Activated T-cell treated with anti-CD3 and anti-CD28 coated beads for 24 hours (primary cell): Measurements from ENCODE around the gene ROR2.
A peak's percentile ranks its signal among the peaks of the same experiment; 100 is the strongest.
"Not testable (repeated sequence)": the region's sequence is repeated elsewhere in the genome, so short reads cannot be mapped to it uniquely, and the experiment has no call there.

Experiments used
- DNase-seq: peaks from one replicate; pipeline ENCODE4 v3.0.0-alpha.2; 2020; ENCODE audit warnings: low read depth

The ROR2 gene

DNA sequence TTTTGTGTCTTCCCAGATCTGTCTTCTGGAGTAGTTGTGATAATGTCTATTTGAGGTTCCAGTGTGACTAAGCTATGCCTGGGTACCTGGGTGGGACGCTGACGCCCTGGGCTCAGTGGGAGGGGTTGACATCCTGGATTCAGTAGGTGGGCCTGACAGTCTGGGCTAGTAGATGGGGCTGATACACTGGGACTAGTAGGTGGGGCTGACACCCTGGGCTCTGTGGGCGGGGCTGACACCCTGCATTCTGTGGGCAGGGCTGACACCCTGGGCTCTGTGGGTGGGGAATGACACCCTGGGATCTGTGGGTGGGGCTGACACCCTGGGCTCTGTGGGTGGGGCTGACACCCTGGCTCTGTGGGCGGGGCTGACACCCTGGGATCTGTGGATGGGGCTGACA is 153.5 kb downstream of the ROR2 start:
- not testable (repeated sequence) for DNase-seq

DNA sequence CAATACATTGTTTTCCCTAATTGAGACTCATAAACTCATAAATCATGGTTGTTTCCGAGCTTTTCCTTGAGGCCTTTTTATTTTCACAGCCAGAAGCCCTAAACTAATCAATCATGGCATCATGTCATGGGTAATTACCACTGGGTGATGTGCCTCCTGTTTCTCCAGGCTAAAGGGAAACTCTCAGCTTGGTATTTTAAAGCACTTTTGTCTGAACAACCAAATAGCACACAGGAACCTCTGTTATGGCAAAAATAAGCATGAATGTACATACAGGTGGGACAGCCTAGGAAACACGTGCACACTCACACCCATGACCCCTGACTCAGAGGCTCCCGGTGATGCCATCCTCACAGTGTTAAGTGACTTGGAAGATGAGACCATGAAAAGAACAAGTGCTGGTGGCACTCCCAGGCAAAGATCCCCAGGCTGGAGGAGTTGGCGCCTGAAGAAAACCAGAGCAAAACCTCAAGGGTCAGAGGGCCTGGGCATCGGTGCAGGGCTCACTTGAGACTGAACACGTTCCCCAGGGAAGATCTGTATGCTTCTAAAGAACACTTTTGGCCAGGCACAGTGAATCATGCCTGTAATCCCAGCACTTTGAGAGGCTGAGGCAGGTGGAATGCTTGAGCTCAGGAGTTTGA is 154.3 kb downstream of the ROR2 start:
- no peak for DNase-seq

DNA sequence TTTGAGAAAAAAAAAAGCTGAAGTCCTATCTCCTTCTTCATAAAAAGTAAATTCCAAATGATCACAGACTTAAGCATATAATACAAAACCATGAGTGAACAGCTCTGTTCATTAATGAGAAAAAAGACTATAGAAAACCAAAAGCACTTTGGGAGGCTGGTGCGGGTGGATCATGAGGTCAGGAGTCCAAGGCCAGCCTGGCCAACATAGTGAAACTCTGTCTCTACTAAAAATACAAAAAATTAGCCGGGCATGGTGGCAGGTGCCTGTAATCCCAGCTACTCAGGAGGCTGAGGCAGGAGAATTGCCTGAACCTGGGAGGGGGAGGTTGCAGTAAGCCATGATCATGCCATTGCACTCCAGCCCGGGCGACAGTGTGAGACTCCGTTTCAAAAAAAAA is 156.7 kb downstream of the ROR2 start:
- DNase-seq = not testable (repeated sequence)

DNA sequence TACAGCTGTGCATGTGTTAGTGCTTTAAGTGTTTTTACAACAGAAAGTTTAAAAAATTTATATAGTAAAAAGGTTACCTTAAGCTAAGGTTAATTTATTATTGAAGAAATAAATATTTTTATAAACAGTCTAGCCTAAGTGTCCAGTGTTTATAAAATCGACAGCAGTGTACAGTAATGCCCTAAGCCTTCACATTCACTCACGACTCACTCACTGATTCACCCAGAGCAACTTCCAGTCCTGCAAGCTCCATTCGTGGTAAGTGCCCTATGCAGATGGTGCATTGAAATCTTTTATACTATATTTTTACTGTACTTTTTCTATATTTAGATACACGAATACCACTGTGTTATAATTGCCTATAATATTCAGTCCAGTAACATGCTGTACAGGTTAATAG is 159.1 kb downstream of the ROR2 start:
- DNase-seq = no peak

DNA sequence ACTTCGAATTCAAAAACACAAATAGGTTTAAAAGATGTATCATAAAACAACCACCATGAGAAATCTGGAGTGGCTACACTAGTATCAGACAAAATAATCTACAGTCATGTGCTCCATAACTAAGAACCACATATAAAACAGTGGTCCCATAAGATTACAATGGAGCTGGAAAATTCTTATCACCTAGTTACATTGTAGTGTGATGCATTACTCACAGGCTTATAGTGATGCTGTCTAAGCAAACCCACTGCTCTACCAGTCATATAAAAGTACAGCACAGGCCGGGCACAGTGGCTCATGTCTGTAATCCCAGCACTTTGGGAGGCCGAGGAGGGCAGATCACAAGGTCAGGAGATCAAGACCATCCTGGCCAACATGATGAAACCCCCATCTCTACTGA is 160.1 kb downstream of the ROR2 start:
- no peak for DNase-seq

DNA sequence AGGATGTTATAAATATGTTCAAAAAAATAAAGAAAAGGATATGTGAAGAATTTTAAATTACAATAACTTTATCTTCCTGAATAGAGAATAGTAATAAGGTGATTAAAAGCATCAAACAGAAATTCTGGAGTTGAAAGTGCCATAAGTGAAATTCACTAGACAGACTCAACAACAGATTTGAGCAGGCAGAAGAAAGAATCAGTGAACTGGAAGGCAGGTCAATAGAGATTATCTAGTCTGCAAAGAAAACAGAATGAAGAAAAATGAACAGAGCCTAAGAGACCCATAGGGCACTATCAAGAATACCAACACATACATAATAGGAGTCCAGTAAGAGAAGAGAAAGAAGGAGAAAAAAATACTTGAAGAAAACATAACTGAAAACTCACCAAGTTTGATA is 162.1 kb downstream of the ROR2 start:
- DNase-seq = no peak

DNA sequence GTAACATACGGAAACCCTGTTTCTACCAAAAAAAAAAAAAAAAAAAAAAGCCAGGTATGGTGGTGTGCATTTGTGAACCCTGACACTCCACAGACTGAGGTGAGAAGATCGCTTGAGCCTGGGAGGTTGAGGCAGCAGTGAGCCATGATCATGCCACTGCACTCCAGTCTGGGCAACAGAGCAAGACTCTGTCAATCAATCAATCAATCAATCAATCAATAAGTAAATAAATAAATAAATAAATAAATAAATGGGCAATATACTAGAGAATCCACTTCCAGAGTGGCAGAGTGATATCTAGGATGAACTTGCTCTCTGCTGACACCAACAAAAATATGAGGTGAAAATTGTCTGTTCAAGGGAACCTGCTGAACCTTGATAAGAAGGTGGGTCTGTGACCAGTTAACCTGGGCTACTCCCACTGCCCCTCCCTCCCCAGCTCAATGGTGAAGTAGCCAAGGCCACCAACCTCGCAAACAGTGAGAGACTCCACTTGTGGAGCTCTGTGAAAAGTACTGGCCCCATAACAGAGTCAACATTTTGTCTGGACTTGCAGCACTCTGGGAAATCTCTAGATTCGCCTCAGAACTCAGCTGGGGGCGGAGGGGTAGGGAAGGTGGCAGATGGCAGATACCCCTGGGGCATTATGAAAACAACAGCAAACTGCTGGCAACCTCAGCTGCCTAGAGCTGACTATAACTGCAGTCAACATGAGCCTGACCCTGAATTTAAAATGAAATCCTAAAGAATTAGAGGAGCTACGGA is 163.7 kb downstream of the ROR2 start:
- no peak for DNase-seq

DNA sequence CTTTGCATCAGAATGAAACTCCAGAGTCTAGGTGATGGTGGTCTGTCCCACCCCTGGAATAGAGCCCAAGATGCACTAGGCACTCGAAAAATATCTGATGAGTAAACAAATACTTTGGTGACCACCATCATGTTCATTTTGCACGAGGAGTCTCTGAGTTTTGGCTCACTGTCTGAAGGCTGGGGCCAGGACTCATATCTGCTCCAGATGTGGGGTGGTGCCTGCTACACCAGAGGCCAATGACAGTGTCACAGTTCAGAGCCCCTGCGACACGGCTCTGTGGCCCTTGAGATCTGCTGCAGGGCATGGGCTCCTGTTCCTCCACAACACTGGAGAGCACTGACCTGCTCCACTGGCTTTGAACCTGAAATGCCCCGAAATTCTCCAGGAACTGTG is 164.6 kb downstream of the ROR2 start:
- no peak for DNase-seq

DNA sequence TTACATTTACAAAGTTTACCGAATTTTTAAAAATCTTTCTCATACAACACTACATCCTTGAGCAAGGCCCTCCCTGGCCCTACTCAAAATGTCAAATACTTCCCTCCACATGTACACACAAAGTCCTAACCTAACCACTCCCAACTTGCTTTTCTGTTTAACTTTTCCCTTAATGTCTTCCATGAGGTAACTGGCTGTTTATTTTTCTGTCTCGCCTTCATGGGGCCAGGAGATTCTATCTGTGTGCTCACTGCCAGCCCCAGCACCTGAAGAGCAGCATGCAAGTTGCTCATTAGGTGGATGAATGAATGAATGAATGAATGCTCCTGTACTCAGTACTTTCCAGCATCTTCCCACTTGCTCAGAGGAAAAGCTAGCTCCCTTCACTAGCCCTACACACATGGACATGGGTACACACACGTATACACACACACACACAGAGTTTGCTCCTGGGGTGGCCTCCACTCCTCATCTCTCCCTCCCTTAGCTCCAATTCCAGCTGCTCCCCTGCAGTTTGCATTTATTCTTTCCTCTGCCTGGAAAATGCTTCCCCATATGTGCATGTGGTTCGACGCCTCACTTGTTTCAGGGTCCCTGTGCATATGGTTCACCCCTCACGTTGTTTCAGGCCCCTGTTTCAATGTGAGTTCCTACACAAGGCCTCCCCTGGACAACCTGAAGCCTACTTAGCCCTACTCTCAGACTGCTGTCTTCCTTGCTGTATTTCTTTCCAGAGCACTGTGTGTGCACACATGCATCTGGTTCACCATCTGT is 165.2 kb downstream of the ROR2 start:
- no peak for DNase-seq

DNA sequence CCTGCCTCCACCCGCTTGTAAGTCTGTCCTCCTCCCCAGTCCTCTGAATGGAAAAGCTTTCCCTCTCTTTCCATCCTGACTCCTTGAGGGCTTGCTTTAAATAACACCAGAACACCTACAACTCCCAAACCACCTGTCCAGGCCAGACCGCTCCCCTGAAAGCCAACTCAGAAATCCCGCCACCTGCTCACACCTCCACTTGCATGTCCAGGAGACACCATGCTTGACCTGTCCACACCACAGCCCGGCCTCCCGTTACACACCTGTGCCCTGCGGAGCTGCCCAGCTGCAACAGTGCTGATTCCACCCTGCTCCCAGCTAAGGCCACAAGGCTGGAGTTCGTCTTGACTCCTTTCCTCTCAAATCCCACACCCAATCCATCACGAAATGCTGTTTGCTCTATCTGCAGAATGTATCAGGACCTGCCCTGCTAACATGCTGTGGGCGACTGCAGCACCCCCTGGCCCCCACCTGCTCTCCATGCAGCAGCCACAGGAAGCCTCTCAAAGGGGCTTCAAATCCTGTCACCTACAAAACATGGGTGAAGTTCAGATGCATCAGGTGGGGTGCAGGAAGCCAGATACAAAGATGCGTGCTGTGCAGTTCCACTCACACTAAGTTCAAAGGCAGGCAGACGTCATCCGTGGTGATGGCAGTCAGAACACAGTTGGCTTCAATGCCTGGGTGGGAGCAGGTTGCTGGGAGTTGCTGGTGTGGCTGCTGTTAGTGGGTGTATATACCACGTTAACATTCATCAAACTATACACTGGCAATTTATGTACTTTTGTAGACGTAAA is 166.0 kb downstream of the ROR2 start:
- DNase-seq = no peak

DNA sequence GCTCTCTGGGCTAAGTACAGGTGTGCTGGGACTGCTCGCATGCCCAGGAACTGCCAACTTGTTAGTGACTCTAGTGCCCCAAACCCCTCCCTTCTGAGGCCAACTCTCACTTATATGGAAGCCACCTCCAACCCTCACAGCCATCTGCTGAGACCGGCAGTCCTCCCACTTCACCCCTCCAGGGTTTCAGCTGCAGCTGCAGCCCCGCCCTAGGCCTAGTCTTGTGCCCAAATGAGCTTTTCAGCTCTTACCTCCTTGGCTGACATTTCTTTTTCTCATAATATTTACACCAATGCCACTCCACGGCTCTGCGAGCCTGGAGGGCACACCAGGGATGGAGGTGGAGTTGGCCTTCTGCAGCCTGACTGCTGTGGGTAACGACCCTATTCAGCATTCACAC is 166.6 kb downstream of the ROR2 start:
- no peak for DNase-seq

DNA sequence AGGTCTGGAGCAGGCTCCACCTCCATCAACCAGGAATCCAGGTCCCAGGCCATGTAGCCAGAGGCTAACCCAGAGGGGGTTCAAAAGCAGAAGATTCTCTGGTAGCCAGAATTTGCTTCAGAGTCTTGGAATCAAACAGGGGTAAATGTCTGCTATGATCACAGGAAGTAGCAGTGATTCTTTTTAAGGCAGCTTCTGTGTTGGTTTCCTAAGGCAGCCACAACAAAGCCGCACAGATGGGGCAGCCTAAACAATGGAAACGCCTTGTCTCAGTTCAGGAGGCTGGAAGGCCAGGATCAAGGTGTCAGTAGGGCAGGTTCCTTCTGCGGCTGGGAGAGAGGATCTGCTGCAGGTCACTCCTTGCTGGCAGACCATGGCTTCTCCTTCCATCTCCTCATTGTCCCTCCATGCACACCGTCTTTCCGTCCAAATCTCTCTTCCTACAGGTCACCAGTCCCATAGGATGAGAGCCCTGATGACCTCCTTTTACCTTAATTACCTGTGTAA is 167.3 kb downstream of the ROR2 start:
- DNase-seq = no peak

DNA sequence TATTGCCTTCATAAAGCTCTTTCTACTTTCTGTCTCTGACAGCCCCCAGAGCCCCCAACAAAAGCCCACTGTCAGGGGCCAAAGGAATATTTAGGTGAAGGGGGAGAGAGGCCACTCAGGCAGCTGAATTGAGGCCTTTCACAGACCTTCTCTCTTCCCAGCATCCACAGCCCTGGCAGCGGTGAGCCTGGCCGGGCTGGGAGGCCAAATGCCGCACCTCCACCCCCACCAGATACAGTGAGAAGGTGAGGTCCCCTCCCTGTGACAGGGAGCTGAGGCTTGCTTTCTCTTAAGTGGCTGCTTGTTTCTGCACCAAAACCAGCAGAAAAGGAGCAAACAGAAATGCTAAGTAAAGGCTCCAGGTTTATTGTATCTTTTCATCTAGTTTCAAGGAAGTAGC is 168.1 kb downstream of the ROR2 start:
- DNase-seq = no peak

DNA sequence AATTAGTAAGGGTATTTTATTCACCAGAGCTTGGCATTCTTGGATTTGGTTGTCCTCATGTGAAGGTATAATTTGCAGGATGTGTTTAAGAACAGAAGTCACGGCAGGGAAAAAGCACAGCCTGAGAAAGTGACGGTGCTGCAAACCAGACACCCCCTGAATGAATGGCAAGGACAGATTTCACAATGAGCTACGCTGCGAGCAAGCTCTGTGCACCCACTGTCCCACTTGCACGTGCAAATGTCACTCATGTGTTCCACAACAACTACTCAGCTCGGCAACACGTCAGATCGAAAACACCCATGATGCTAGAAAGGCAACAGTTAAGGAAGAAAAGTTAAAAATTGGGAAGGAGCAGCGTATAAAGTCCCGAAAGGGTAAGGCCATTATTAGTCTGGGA is 168.9 kb downstream of the ROR2 start:
- no peak for DNase-seq

DNA sequence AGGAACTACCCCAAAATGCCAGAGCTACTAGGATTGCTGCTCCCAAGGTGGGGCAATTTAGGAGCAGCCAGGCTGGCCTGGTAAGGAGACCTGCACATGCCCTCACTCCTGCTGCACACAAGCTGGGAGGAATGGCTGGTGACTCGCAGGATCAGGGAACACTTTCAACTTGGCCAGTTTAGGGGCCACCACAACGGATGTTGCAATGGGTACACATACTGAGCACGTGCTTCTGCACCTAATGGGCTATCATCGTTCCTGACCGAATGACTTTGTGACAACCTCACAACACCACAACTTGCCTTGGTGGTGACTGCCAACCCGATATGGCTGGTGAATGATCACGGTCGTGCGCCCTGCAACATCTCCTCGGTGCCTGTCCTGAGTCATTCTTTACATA is 172.0 kb downstream of the ROR2 start:
- no peak for DNase-seq

DNA sequence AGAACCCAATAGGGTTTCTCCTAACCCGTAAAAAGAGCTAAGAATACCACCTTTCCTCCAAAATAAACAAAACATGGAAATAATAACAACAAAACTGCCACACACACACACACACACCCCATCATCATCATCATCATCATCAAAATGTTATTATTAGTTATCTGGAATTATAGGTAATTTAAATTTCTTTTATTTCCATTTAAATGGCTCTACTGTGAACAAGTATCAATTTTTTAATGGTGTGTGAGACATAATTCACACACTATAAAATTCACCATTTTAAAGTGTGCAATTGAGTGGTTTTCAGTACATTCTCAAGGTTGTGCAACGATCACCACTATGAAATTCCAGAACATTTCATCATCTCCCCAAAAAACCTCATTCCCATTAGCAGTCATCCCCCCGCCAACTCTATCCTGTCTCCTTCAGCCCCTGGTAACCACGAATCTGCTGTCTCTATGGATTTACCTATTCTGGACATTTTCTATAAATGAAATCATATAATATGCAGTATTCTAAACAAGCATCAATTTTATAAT is 172.7 kb downstream of the ROR2 start:
- no peak for DNase-seq

DNA sequence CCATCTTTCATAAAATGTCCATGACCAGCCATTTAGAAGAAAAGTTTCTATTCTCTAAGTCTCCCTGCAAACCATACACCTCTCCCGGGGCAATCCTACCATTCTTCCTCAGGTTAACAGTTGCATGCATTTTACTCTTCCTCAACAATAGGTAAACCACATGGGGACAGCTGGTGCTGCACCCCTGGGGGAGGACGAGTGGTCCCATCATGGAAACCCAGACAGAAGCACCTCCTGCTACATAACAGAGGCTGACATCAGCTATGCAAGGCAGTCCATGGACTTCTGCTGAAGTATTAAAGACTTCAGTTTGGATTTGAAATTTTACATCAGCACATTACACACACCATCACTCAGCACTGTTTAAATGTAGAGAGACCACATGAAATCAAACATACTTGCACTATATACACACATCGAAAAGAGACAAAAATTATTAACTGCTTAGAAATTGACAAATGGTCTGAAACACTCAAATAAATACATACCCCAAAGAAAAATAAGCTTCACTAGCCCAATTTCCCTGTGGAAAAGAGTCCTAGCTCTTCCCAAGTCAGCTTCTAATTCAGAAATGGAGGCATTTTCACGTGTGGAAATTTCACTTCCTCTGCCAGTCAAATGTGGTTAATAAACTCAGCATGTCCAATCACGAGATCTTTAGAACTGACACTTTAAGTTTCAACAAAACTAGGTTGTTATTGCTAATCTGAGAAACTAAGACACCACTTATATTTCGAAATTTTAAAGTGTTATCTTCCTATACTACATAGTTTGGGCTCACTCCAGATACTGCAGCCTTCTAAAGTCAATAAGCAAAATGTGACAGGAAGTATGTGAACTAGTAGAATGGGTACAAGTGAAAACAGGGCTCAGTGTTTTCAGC is 173.4 kb downstream of the ROR2 start:
- DNase-seq = no peak

DNA sequence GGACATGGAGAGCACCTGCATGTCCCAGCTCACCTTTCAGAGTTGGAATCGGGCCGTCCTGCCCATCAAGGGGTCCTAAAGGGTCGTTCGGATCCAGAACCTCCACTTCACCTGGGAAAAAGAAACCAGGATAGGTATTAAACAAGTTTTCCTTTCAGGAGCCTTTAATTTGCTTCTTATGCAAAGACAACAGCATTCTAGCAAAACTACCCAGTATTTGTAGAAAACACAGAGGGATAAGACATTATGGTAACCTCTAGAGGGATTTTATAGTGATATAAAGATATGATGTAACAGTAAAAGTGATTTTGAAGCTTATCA is 174.4 kb downstream of the ROR2 start:
- no peak for DNase-seq

DNA sequence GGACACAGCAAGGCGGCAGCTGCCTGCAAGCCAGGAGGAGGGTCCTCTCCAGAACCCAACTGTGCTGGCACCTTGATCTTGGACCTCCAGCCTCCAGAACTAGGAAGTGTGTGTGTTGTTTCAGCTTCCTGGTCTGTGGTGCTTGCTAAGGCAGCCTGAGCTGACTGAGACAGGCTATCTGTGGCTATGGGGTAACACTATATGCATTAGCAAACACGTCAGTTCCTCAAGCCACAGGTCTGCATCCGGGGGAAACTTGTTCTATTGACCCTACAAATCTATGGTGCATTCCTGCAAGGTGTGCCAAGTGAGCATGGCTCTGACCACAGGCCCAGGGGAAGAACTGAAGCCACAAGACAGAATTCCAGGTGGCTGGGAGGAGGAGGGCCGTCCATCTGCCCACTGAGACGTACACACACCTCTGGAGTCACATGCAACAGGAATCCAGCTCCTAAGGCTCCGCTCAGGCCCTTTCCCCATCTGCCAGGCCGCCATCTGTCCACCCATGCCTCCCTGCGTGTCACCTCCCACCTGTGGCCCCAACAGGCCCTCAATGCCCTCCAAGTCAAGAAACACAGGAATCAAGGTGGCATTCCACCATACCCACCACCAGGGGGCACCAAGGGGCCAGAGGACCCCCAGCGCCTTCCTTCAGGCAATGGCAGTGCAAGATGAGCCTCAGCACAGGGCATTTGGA is 174.9 kb downstream of the ROR2 start:
- DNase-seq = peak; percentile 44

DNA sequence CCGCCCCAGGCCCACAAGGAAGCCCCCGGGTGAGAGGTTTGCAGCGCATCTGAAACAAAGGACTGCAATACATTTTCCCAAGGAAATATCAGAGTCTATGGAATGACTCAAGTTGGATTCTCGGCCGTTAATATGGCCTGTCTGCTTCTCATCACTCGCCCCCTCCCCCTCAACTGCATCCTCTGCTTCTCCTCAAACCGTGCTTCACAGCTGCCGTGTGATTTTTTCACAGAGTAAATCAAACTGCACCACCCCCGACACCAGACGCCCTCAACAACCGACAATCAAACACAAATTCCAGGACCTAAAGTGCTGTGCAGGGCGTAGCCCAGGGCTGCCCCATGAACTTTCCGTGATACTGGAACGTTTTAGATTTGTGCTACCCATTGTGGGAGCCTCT is 176.9 kb downstream of the ROR2 start:
- DNase-seq = no peak
